HG02759 (cell line): ENCODE results near the gene FGF18.
"Not testable (repeated sequence)": the region's sequence is repeated elsewhere in the genome, so short reads cannot be mapped to it uniquely, and the experiment has no call there.

Source experiments
- ATAC-seq: cut with Tn5 transposase; IDR thresholded peaks from one replicate; pipeline ENCODE4 v1.9.1; 2021; ENCODE audit warnings: mild to moderate bottlenecking, moderate library complexity; ENCODE audit not compliant: unreplicated experiment

FGF18 gene, protein sequence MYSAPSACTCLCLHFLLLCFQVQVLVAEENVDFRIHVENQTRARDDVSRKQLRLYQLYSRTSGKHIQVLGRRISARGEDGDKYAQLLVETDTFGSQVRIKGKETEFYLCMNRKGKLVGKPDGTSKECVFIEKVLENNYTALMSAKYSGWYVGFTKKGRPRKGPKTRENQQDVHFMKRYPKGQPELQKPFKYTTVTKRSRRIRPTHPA

DNA sequence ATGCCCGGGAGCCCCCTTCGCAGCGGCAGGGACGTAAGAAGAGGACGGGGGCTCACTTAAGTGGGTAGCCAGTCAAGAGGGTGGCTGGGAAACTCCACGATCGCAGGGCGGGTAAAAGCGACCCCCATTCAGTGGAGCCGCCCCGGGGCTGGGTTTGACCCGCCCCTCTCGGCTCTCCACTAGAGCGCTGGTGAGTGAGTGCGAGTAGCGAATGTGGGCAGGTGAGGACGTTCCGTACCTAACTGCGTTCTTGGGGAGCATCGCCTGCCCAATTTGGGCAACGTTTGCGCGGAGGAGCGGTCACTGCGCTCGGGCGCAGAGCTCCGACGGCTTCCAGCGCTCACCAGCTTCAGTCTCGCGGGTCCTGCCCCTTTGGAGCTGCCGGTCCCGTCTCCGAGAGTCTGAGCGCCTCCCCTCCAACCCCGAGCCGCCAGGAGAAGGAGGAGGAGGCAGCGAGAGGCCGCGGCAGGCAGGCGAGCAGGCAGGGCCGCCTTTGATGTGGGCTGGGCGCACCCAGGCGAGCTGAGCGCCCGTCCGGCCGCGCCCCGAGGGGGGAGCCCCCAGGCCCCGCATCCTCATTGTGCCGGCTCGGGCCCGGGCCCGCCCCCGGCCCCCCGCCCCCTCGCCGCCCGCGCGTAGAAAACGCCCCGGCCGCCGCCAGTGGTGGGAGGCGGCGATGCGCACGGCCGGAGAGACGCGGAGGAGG is at the start of gene FGF18:
FGF18 (plus strand) TSS at position 666 of the 706 bp plus-strand sequence. CDS start 553 bp downstream, outside the sequence.
- peak; percentile 54 for ATAC-seq

DNA sequence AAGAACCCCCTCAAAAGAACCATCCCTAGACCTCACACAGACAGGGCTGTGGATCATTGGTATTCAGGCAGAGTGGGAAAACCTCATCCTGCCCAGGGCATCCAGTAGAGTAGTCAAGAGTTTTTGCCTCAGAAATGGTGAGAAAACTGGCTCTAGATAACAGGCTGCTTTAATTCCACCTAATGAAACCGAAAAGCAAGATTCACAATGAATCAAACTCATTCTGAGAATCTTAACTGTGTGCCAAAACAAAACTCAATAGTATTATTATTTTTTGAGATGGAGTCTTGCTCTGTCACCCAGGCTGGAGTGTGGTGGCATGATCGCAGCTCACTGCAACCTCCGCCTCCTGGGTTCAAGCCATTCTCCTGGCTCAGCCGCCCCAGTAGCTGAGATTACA is 49.5 kb upstream of the FGF18 start:
- no peak for ATAC-seq

DNA sequence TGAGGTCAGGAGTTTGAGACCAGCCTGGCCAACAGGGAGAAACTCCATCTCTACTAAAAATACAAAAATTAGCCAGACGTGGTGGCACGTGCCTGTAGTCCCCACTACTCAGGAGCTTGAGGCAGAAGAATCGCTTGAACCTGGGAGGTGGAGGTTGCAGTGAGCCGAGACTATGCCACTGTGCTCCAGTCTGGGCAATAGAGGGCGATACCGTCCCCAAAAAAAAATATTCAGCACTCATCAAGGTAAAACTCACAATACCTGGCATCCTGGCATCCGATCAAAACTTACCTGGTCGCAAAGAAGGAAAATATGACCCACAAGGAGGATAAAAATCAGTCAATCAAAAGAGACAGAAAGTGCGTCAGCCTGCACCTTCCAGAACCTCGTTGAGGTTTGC is 48.6 kb upstream of the FGF18 start:
- ATAC-seq = not testable (repeated sequence)

DNA sequence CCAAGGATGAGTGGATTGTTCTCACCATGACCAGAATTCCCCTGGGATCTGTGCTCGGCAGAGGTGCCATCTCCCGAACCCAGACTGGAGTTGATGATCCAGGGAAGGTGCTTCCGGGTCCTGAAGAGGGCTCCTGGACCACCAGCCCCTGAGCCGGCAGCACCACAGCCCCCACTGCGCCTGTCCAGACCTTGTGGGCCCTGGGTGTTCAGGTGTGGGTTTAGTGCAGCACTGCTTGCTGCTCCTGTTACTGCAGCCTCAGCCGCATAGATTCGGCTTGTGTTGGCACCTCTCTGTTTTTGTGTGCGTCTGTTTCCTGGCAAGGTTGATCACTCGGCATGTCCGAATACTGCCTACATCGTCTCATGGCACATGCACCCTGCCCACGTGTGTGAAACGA is 48.1 kb upstream of the FGF18 start:
- ATAC-seq = no peak

DNA sequence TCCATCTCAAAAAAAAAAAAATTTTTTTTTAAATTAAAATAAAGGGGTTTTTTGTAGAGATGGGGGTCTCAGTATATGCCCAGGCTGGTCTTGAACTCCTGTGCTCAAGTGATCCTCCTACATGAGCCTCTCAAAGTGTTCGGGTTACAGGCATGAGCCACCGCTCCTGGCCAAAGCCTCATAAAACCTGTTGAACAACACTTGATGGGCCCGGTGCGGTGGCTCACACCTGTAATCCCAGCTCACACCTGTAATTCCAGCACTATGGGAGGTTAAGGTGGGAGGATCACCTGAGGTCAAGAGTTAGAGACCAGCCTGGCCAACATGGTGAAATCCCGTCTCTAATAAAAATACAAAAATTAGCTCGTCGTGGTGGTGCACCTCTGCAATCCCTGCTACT is 39.5 kb upstream of the FGF18 start:
- no peak for ATAC-seq

DNA sequence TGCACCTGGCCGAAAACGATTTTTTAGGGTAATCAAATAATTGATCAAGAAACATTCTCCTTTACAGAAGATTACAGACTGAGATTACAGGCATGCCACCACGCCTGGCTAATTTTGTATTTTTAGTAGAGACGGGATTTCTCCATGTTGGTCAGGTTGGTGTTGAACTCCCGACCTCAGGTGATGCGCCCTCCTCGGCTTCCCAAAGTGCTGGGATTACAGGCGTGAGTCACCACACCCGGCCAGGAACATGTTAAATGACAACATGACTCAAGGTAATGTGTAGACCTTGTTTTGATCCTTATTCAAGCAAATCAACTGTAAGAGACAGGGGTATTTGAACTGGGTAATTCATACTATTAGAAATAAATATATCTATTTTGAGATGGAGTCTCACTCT is 35.0 kb upstream of the FGF18 start:
- not testable (repeated sequence) for ATAC-seq

DNA sequence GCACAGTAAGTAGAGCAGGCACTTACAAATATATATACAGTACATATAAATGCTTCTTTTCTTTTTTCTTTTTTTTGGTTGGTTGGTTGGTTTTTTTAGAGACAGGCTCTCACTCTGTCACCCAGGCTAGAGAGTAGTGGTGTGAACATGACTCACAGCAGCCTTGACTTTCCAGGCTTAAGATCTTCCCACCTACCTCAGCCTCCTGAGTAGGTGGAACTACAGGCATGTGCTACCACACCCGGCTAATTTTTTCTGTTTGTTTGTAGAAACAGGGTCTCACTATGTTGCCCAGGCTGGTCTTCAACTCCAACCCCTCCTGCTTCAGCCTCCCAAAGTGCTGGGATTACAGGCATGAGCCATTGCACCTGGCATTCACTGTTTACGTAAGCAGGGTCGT is 34.4 kb upstream of the FGF18 start:
- ATAC-seq = not testable (repeated sequence)

DNA sequence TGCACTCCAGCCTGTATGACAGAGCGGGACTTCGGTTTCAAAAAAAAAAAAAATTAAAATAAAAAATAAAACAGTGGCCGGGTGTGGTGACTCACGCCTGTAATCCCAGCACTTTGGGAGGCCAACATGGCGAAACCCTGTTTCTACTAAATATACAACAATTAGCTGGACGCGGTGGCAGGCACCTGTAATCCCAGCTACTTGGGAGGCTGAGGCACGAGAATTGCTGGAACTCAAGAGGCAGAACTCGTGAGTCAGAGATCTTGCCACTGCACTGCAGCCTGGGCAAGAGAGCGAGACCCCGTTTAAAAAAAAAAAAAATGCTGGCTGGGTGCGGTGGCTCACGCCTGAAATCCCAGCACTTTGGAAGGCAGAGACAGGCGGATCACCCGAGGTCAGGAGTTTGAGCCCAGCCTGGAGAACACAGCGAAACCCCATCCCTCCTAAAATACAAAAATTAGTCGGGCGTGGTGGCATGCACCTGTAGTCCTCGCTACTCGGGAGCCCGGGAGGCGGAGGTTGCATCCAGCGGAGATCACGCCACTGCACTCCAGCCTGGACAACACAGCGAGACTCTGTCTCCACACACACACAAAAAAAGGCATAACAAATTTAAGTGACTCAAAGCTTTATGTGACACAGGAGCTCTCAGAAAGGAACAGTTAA is 33.3 kb upstream of the FGF18 start:
- ATAC-seq = no peak

DNA sequence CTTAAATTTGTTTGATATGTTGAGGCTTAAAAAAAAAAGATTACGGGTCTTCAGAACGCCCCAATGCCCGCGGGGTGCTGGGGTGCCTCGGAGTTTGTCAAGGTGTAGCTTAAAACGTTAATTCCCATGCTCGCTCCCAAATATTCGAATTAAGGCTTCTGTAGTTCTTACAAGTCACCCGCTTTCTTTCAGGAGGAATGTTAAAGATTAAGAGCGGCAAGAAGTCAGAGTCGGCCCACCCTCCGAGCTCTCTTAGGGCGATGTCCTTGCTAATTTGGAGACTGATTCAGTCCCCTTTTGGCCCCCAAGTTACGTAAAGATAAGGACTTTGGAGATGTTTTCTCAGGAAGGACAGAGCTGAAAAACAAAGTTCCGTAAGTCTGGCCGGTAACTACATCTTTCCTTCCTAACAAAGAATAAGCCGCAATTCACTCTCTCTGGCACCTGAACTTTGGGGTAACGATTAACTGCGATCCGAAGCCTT is 32.5 kb upstream of the FGF18 start:
- ATAC-seq = no peak

DNA sequence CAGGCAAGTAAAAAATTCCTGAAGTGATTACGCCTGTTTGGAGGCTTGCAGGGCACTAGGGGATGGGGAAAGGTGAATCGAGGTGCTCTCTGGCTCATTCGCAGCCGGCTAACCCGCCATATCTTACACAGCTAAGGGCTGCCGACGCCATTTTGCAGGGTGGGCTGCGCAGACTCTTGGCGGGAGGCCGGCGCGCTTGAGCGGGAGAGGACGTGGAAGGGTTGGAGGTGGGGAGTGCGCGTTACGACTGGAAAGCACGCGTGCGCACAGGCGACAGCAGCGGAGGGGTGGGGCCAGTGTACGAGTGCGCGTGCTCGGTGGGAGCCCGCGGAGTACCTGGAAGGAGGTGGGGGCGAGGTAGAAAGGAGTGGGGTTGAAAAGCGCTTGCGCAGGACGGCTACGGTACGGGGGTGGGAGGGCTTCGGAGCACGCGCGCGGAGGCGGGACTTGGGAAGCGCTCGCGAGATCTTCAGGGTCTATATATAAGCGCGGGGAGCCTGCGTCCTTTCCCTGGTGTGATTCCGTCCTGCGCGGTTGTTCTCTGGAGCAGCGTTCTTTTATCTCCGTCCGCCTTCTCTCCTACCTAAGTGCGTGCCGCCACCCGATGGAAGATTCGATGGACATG is 32.0 kb upstream of the FGF18 start, which contains the start of gene NPM1:
NPM1 (plus strand) TSS at position 505 of the 625 bp plus-strand sequence; CDS start at position 605, 100 bp downstream.
- peak; percentile 81 for ATAC-seq

DNA sequence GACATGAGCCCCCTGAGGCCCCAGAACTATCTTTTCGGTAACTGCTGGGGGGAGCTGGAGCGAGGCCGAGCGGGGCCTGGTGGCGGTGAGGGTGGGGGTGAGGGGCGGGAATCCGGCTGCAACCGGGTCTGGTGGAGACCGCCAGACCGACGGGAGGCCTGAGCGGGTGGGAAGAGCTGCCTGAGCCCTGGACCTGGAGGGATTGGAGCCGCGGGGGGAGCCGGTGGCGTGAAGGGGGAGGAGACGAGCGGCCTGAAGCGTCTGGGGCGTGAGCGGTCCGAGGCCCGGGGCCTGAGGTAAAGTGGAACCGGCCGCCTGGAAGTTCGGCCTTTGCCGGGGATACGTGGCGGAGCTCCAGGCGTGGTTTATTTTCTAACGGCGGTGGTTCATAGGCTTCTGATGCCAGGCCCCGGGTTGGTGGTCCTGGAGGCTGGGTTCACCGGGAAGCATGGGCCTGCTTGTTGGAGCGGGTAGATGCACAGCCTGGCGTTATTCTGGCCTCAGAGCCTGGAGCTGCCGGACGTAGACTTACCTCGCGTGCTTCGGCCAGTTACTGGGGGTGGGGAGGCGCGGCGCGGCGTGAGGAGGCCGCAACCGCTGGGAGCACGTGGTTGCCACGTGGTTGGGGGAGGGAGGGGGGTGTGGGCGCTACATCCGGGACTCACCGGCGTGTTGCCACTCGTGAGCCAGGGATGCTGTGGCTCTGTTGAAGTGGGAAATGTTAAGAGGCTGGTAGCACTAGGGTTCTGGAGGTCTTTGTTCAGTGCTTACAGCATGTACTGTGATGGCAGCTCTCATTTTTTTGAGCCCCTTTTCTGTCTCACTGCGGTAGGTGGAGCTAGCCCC is 31.3 kb upstream of the FGF18 start:
- peak; percentile 44 for ATAC-seq

DNA sequence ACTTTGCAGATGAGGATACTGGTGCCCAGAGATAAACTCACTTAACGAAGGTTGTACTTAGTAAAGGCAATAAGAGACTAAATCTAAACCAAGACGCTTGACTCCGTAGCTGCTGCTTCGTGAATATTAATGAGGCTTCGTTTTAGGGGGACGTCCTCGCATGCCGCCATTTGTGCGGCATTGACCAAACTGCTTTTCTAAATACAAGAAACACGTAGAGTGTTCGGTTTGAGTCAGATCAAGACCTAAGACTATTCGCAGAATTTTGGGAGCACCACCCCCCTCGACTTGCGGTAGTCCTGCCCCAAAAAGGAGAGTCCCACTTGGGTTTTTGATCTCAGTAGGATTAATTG is 30.7 kb upstream of the FGF18 start:
- ATAC-seq = peak; percentile 0

DNA sequence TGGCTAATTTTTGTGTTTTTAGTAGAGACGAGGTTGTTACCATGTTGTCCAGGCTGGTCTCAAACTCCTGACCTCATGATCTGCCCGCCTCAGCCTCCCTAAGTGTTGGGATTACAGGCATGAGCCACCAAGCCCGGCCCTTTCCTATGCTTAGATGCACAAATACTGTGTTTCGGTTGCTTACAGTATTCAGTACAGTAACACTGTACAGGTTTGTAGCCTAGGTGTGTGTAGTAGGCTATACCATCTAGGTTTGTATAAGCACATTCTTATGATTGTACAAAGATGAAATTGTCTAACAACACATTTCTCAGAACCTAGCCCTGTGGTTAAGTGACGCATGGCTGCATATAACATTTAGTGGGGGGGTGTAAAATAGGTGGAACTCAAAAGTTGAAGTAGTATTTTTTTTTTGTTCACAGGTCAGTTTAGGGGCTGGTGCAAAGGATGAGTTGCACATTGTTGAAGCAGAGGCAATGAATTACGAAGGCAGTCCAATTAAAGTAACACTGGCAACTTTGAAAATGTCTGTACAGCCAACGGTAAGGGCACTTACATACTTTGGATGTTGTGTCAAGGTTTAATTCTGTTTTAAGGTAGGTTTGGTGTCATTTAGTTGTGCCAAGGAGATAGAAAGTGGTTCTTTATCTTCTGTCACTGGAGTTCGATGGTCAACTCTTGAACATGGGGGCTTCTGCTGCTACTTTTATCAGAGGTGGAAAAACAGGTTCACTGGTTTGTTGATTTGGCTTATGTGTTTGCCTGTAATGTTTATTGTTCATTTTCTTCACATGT is 28.4 kb upstream of the FGF18 start:
- ATAC-seq = no peak

DNA sequence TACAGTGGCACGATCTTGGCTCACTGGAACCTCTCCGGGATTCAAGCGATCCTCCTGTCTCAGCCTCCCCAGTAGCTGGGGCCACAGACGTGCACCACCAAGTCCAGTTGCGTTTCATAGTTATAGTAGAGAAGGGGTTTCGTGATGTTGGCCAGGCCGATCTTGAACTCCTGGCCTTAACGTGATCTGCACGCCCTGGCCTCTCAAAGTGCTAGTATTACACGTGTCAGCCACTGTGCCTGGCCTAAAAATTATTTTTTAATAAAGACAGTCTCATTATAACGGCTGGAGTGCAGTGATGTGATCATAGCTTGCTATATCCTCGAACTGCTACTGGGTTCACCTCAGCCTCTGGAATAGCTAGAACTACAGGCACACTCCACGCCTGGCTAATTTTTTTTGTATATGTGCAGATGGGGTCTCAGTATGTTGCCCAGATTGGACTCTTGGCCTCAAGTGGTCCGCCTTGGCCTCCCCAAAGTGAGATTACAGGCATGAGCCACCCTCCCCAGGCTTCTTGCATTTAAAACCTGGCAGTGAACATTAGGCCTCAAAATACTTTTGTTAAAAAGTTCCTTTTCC is 27.4 kb upstream of the FGF18 start:
- ATAC-seq = no peak

DNA sequence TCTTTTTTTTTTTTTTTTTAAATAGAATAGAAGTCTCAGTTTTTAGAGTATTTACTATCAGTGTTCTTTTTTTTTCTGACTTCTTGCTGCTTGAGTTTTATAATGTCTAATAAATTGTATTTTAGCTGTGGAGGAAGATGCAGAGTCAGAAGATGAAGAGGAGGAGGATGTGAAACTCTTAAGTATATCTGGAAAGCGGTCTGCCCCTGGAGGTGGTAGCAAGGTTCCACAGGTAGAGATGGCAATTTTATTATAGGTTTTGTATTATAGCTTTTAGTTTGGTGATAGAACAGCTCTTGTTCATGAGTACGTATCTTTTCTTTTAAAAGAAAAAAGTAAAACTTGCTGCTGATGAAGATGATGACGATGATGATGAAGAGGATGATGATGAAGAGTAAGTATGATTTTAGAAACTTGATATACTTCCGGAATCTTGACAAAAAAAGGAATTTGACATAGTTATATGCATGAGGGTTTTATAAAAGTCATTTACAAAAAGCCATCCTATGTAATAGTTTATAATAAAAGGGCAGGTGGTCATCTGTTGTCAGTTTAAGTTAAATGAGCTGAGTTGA is 26.8 kb upstream of the FGF18 start:
- ATAC-seq = no peak

DNA sequence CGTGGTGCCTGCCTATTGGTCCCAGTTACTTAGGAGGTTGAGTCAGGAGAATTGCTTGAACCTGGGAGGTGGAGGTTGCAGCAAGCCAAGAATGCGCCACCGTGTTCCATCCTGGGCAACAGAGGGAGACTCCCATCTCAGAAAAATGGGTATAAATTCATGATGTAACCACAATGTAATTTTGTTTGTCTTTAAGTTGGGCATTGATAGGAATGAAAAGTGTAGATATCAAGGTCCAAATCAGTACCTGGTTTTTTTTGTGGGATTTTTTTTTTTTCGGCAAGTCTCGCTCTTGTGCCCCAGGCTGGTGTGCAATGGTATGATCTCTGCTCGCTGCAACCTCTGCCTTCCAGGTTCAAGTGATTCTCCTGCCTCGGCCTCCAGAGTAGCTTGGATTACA is 24.4 kb upstream of the FGF18 start:
- no peak for ATAC-seq

DNA sequence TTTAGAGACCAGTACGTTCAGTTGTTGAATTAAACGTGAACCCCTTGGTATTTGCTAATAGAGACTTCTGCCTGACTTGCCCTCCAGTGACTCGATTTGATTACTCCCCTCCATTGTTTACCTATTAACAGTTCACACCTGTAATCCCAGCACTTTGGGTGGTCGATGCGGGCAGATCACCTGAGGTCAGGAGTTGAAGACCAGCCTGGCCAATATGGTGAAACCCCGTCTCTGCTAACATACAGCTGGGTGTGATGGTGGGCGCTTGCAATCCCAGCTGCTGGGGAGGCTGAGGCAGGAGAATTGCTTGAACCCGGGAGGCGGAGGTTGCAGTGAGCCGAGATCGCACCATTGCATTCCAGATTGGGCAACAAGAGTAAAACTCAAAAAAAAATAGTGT is 22.9 kb upstream of the FGF18 start:
- not testable (repeated sequence) for ATAC-seq

DNA sequence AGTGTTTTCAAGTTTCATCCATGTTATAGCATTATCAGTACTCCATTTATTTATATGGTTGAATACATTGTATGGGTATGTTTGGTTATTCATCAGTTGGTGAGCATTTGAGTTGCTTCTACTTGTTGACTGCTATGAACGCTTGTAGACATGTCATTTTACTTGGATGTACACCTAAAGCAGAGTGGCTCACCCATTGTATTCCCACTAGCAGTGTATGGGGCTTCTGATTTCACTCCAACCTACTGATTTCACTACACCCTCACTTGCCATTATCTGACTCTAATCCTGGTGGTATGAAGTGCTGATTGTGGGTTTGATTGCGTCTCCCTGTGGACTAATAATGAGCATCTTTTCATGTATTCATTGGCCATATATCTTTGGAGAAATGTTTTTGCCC is 22.3 kb upstream of the FGF18 start:
- no peak for ATAC-seq

DNA sequence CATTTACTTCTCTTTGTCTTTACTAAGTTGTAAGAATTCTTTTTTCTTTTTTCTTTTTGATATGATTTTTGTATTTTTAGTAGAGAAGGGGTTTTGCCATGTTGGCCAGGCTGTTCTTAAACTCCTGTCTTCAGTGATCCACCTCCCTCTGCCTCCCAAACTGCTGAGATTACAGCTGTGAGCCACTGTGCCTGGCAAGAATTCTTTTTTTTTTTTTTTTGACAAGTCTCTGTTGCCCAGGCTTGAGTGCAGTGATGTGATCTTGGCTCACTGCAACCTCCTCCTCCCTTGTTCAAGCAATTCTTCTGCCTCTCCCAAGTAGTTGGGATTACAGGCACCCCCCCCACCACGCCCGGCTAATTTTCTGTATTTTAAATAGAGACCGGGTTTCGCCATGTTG is 21.8 kb upstream of the FGF18 start:
- no peak for ATAC-seq
